GM12892 (cell line): ENCODE data around the gene CD19.

Source experiments
- POLR2A ChIP-seq: IDR thresholded peaks from 2 replicates; pipeline ENCODE4 v1.6.1; 2011; ENCODE audit warnings: low read depth, low read length, control low read depth
- TAF1 ChIP-seq: IDR thresholded peaks from 2 replicates; pipeline ENCODE4 v1.6.1; 2011; ENCODE audit warnings: low read depth, mild to moderate bottlenecking, control low read depth, low read length, borderline replicate concordance

GRCh38 chr16:28983644-28984043 is 51.9 kb downstream of the CD19 start:
- TF ChIP-seq POLR2A (no peak), TAF1 (no peak)
